Neural progenitor cell (in vitro differentiated cells): ENCODE results near the gene OPRD1. TPM values are rescaled to one million over a fixed set of nuclear protein-coding genes. Genes with fewer than 3 reads are reported as not detected.

Source experiments
- DNase-seq: peaks from one replicate; pipeline ENCODE4 v3.0.0-alpha.2; 2016; ENCODE audit warnings: low spot score
- H2AFZ ChIP-seq: fragments of 200-600 bp; sonication (generic); replicated peaks from 2 replicates; pipeline ENCODE4 v1.6.1; 2016; ENCODE audit warnings: antibody characterized with exemption
- H3F3A ChIP-seq: fragments of 200-600 bp; sonication (generic); 2 replicates; pipeline ENCODE4 v1.6.1; 2016; ENCODE audit warnings: antibody characterized with exemption, low read depth
- H3K27ac ChIP-seq: fragments of 200-600 bp; sonication (generic); 2 replicates; pipeline ENCODE4 v1.5.1; 2016; ENCODE audit warnings: mild to moderate bottlenecking
- H3K27me3 ChIP-seq: fragments of 200-600 bp; sonication (generic); 2 replicates; pipeline ENCODE4 v1.6.1; 2016; ENCODE audit warnings: mild to moderate bottlenecking, moderate library complexity
- H3K36me3 ChIP-seq: fragments of 200-600 bp; sonication (generic); 2 replicates; pipeline ENCODE4 v1.5.1; 2016
- H3K4me1 ChIP-seq: fragments of 200-600 bp; sonication (generic); 2 replicates; pipeline ENCODE4 v1.6.1; 2016; ENCODE audit warnings: mixed run types
- H3K4me2 ChIP-seq: fragments of 200-600 bp; sonication (generic); 2 replicates; pipeline ENCODE4 v1.6.1; 2016
- H3K4me3 ChIP-seq: fragments of 200-600 bp; sonication (generic); 2 replicates; pipeline ENCODE4 v1.5.1; 2016
- H3K79me2 ChIP-seq: fragments of 200-600 bp; sonication (generic); 2 replicates; pipeline ENCODE4 v1.6.1; 2016; ENCODE audit warnings: low read depth
- H3K9ac ChIP-seq: fragments of 200-600 bp; sonication (generic); 2 replicates; pipeline ENCODE4 v1.6.1; 2016
- H3K9me3 ChIP-seq: fragments of 200-600 bp; sonication (generic); 2 replicates; pipeline ENCODE4 v1.5.1; 2016; ENCODE audit warnings: low read depth
- H4K20me1 ChIP-seq: fragments of 200-600 bp; sonication (generic); 2 replicates; pipeline ENCODE4 v1.6.1; 2016; ENCODE audit warnings: low read depth
- H3K27ac Mint-ChIP-seq: 3 replicates; pipeline ENCODE4 v1.8.0; 2021; ENCODE audit warnings: mixed read lengths
- H3K27me3 Mint-ChIP-seq: 2 replicates; pipeline ENCODE4 v1.8.0; 2022; ENCODE audit warnings: low read depth, mild to moderate bottlenecking, inconsistent platforms, moderate library complexity, mixed read lengths; ENCODE audit not compliant: insufficient read depth
- H3K36me3 Mint-ChIP-seq: 3 replicates; pipeline ENCODE4 v1.8.0; 2021; ENCODE audit warnings: mixed read lengths
- H3K4me1 Mint-ChIP-seq: 3 replicates; pipeline ENCODE4 v1.8.0; 2021; ENCODE audit warnings: mixed read lengths
- H3K4me3 Mint-ChIP-seq: 3 replicates; pipeline ENCODE4 v1.8.0; 2021; ENCODE audit warnings: mild to moderate bottlenecking, moderate library complexity, mixed read lengths
- H3K9me3 Mint-ChIP-seq: 3 replicates; pipeline ENCODE4 v1.8.0; 2020; ENCODE audit warnings: mixed read lengths
- EZH2 ChIP-seq: fragments of 200-600 bp; sonication (generic); IDR thresholded peaks from 2 replicates; pipeline ENCODE4 v1.6.1; 2017; ENCODE audit warnings: antibody characterized with exemption, mild to moderate bottlenecking, moderate library complexity
- EZH2phosphoT487 ChIP-seq: fragments of 200-600 bp; sonication (generic); IDR thresholded peaks from 2 replicates; pipeline ENCODE4 v1.6.1; 2017; ENCODE audit warnings: antibody characterized with exemption
- total RNA-seq: library from RNA; depleted of rRNA; stranded (reverse); fragments of >200 nt; gene quantifications from 2 replicates; pipeline ENCODE4 v1.2.3, GENCODE V29; 2015; ENCODE audit warnings: low replicate concordance
- TF ChIP-seq, protein P1 (sequence below): fragments of 200-600 bp; sonication (generic); IDR thresholded peaks from 2 replicates; pipeline ENCODE4 v1.5.1; 2017; ENCODE audit warnings: antibody characterized with exemption, mild to moderate bottlenecking

Gene OPRD1
- total RNA-seq, 1 donor from 2014 or later = 0.37 TPM

DNA sequence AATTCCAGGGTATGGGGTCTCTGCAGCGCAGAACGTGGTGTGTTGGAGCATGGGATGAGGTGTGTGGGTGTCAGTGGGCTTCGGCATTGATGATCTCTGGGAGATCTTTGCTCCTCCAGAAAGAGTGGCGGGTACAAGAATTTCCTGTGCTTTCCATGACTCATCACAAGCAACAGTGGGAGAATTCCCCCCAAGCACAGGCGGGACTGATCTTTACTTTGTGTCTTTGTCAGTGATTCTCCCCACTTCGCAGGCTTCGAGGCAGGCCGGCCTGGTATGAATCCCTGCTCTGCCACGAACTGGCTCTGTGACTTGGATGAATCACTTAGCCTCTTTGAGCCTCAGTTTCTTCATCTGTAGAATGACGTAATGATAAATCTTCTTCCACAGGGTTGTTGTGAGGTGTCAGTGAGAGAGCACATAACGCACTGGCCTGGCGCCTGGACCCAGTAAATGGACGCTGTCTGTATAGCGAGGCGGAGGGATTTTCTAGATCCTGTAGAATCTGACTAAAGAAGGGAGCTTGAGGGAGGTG, 2.0 kb downstream of the OPRD1 start:
- no peak overlapping the region for H3K9ac ChIP-seq
- no peak overlapping the region for H3K27ac ChIP-seq
- DNase-seq = no peak
- H3K4me3 Mint-ChIP-seq = peak overlapping the region; percentile 73
- no peaks in the 10 kb centered on the region for H3K9me3 Mint-ChIP-seq
- peaks cover 34% of the 10 kb centered on the region for H3K4me1 Mint-ChIP-seq
- H3K27ac Mint-ChIP-seq = no peak overlapping the region
- peaks cover 55% of the 10 kb centered on the region for H3K27me3 ChIP-seq
- H3K4me2 ChIP-seq = no peak overlapping the region
- no peaks in the 10 kb centered on the region for H4K20me1 ChIP-seq
- H3K36me3 Mint-ChIP-seq = no peaks in the 10 kb centered on the region
- peaks cover 17% of the 10 kb centered on the region for H3K4me1 ChIP-seq
- H3K36me3 ChIP-seq = no peaks in the 10 kb centered on the region
- no peaks in the 10 kb centered on the region for H3K79me2 ChIP-seq
- H3K4me3 ChIP-seq = no peak overlapping the region
- no peaks in the 10 kb centered on the region for H3K9me3 ChIP-seq
- no peak overlapping the region for H2AFZ ChIP-seq
- peaks cover 13% of the 10 kb centered on the region for H3F3A ChIP-seq
- H3K27me3 Mint-ChIP-seq = peaks cover 54% of the 10 kb centered on the region
- TF ChIP-seq, protein P1, sequence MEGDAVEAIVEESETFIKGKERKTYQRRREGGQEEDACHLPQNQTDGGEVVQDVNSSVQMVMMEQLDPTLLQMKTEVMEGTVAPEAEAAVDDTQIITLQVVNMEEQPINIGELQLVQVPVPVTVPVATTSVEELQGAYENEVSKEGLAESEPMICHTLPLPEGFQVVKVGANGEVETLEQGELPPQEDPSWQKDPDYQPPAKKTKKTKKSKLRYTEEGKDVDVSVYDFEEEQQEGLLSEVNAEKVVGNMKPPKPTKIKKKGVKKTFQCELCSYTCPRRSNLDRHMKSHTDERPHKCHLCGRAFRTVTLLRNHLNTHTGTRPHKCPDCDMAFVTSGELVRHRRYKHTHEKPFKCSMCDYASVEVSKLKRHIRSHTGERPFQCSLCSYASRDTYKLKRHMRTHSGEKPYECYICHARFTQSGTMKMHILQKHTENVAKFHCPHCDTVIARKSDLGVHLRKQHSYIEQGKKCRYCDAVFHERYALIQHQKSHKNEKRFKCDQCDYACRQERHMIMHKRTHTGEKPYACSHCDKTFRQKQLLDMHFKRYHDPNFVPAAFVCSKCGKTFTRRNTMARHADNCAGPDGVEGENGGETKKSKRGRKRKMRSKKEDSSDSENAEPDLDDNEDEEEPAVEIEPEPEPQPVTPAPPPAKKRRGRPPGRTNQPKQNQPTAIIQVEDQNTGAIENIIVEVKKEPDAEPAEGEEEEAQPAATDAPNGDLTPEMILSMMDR = no peak
- no peak for TF ChIP-seq EZH2

GRCh38 chr1:28815533-28816185, 3.7 kb downstream of the OPRD1 start:
- Mint-ChIP-seq H3K4me3 (peak overlapping the region; percentile 62), H3K27ac (peak overlapping the region; percentile 83), H3K4me1 (peaks cover 34% of the 10 kb centered on the region), H3K27me3 (peaks cover 45% of the 10 kb centered on the region), H3K36me3 (no peaks in the 10 kb centered on the region), H3K9me3 (no peaks in the 10 kb centered on the region)
- peaks cover 17% of the 10 kb centered on the region for H3K4me1 ChIP-seq
- DNase-seq = peak; percentile 37
- H3K4me3 ChIP-seq = no peak overlapping the region
- peak overlapping the region; percentile 17 for H3K4me2 ChIP-seq
- peaks cover 46% of the 10 kb centered on the region for H3K27me3 ChIP-seq
- no peak overlapping the region for H3K27ac ChIP-seq
- no peaks in the 10 kb centered on the region for H3K79me2 ChIP-seq
- H4K20me1 ChIP-seq = no peaks in the 10 kb centered on the region
- no peak overlapping the region for H3K9ac ChIP-seq
- no peaks in the 10 kb centered on the region for H3K9me3 ChIP-seq
- H3F3A ChIP-seq = peaks cover 9% of the 10 kb centered on the region
- H3K36me3 ChIP-seq = no peaks in the 10 kb centered on the region
- no peak for TF ChIP-seq EZH2
- TF ChIP-seq, protein P1 = no peak
- no peak for TF ChIP-seq EZH2phosphoT487
- H2AFZ ChIP-seq = no peak overlapping the region

- Mint-ChIP-seq H3K36me3 (no peaks in the 10 kb centered on the region), H3K4me1 (peaks cover 27% of the 10 kb centered on the region), H3K27me3 (peaks cover 35% of the 10 kb centered on the region), H3K4me3 (no peak overlapping the region), H3K9me3 (no peaks in the 10 kb centered on the region), H3K27ac (peak overlapping the region; percentile 1)
- Histone ChIP-seq H3K9ac (no peak overlapping the region), H3F3A (peaks cover 9% of the 10 kb centered on the region), H3K4me2 (no peak overlapping the region), H3K36me3 (no peaks in the 10 kb centered on the region), H2AFZ (no peak overlapping the region), H3K9me3 (no peaks in the 10 kb centered on the region), H3K4me3 (no peak overlapping the region), H3K27me3 (peaks cover 31% of the 10 kb centered on the region), H3K27ac (no peak overlapping the region), H3K79me2 (no peaks in the 10 kb centered on the region), H4K20me1 (no peaks in the 10 kb centered on the region), H3K4me1 (peaks cover 17% of the 10 kb centered on the region)
- DNase-seq = no peak
- TF ChIP-seq, protein P1 = no peak
- TF ChIP-seq EZH2phosphoT487 = no peak
- TF ChIP-seq EZH2 = no peak
Observed at GRCh38 chr1:28817133-28817532, 5.2 kb downstream of the OPRD1 start.
